ENCODE measurements around the gene TMEM11. TPM values are rescaled to one million over a fixed set of nuclear protein-coding genes. Genes with fewer than 3 reads are reported as not detected.
A peak's percentile ranks its signal among the peaks of the same experiment; 100 is the strongest.

Gene TMEM11
- total RNA-seq, 3 donors from 2014 or later = 28.1 to 34.1 (median 33.1) TPM

DNA sequence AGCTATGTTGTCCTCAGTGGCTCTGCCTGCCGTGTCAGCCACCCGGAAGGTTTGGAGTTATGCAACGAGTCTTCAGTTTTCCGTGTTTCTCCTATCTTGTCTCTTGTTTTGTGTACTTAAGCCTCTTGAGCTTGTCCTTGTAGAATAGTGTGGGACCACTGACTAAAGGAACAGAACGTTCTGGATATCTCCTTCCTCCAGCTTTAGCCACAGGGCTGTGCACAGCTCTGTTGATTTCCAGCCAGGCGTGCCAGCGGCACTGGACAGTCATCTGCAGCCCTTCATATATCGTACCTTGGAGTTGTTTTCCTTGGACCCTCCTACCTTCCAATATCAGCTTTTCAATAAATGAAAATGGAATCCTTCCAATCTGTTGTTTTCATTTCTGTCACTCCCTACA, 39.8 kb downstream of the TMEM11 start:
- intact Hi-C loops (cut with DNase I; ENCODE audit: low total_unique reads) = no loop called here
- H3K36me3 ChIP-seq = peaks cover 5% of the 10 kb centered on the region
- H3K9me3 ChIP-seq = no peaks in the 10 kb centered on the region
- H3K27me3 ChIP-seq = no peaks in the 10 kb centered on the region
- H3K27ac ChIP-seq = peak overlapping the region in 1 of 2 donors; percentile 25
- H3K4me3 ChIP-seq = no peak overlapping the region
- TF ChIP-seq, protein P1, sequence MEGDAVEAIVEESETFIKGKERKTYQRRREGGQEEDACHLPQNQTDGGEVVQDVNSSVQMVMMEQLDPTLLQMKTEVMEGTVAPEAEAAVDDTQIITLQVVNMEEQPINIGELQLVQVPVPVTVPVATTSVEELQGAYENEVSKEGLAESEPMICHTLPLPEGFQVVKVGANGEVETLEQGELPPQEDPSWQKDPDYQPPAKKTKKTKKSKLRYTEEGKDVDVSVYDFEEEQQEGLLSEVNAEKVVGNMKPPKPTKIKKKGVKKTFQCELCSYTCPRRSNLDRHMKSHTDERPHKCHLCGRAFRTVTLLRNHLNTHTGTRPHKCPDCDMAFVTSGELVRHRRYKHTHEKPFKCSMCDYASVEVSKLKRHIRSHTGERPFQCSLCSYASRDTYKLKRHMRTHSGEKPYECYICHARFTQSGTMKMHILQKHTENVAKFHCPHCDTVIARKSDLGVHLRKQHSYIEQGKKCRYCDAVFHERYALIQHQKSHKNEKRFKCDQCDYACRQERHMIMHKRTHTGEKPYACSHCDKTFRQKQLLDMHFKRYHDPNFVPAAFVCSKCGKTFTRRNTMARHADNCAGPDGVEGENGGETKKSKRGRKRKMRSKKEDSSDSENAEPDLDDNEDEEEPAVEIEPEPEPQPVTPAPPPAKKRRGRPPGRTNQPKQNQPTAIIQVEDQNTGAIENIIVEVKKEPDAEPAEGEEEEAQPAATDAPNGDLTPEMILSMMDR (IDR thresholded peaks at IDR 0.05) = no peak
- TF ChIP-seq POLR2AphosphoS5 (IDR thresholded peaks at IDR 0.05) (no peak), POLR2A (IDR thresholded peaks at IDR 0.05) (no peak)
- H3K4me1 ChIP-seq = peaks cover 0 to 3% of the 10 kb centered on the region in 2 donors
- DNase-seq (ENCODE audit: low spot score in 2 of 2) = no peak

DNA sequence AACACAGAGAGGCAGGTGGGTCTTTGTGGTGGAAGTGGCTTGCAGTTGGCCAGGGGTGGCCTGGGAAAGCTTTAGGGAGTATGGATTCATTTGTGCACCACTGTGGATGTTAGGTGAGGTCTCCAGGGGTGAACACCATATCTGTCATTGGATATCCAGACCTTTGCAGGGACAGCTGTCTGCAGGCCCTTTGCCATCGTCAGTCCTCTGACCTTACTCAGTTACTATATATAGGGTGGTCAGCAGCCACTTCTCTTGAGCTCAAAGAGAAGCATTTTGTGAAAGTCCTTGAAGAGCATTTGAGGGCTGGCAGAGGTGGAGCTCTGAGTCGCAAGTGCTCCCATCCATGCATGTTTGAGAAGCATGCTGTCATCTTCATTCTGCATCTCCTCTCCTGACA, 40.4 kb downstream of the TMEM11 start:
- no peak for TF ChIP-seq POLR2A (IDR thresholded peaks at IDR 0.05)
- TF ChIP-seq POLR2AphosphoS5 (IDR thresholded peaks at IDR 0.05) = no peak
- TF ChIP-seq, protein P1 (IDR thresholded peaks at IDR 0.05) = no peak
- no peak for DNase-seq (ENCODE audit: low spot score in 2 of 2)
- Histone ChIP-seq H3K27ac (no peak overlapping the region), H3K4me1 (peaks cover 0 to 3% of the 10 kb centered on the region in 2 donors), H3K27me3 (no peaks in the 10 kb centered on the region), H3K36me3 (peaks cover 5% of the 10 kb centered on the region), H3K4me3 (no peak overlapping the region), H3K9me3 (no peaks in the 10 kb centered on the region)
- intact Hi-C loops (cut with DNase I; ENCODE audit: low total_unique reads) = no loop called here

- intact Hi-C loops (cut with DNase I; ENCODE audit: low total_unique reads) = no loop called here
- no peak overlapping the region for H3K4me3 ChIP-seq
- H3K9me3 ChIP-seq = no peaks in the 10 kb centered on the region
- TF ChIP-seq, protein P1 (IDR thresholded peaks at IDR 0.05) = no peak
- TF ChIP-seq POLR2A (IDR thresholded peaks at IDR 0.05) = no peak
- TF ChIP-seq POLR2AphosphoS5 (IDR thresholded peaks at IDR 0.05) = no peak
- H3K4me1 ChIP-seq = peaks cover 0 to 3% of the 10 kb centered on the region in 2 donors
- no peak for DNase-seq (ENCODE audit: low spot score in 2 of 2)
- H3K27ac ChIP-seq = no peak overlapping the region
- peaks cover 5% of the 10 kb centered on the region for H3K36me3 ChIP-seq
- H3K27me3 ChIP-seq = no peaks in the 10 kb centered on the region
Measured at GRCh38 chr17:21172846-21173245, 41.1 kb downstream of the TMEM11 start.

DNA sequence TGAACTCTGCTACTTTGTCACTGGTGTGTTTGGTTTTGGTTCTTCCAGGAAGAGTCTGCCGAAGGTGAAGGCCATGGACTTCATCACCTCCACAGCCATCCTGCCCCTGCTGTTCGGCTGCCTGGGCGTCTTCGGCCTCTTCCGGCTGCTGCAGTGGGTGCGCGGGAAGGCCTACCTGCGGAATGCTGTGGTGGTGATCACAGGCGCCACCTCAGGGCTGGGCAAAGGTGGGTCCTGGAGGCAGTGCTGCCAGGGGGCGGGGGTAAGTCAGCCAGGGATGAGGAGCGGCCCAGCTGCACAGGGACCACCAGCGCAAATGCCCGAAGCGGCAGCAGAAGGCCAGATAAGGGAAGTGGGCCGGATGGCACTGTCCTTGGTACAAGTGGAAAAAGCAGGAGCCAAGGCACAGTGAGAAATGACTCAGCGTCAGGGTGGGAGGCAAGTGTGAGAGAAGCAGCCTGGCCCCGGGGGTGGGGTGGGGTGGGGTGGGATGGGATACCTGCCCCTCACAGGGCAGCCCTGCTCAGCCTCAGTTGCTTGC, 41.9 kb downstream of the TMEM11 start:
- Histone ChIP-seq H3K36me3 (peaks cover 5% of the 10 kb centered on the region), H3K4me3 (no peak overlapping the region), H3K9me3 (no peaks in the 10 kb centered on the region), H3K27me3 (no peaks in the 10 kb centered on the region), H3K27ac (peak overlapping the region in 1 of 2 donors; percentile 64), H3K4me1 (peaks cover 0 to 3% of the 10 kb centered on the region in 2 donors)
- TF ChIP-seq, protein P1 (IDR thresholded peaks at IDR 0.05) = no peak
- no peak for TF ChIP-seq POLR2A (IDR thresholded peaks at IDR 0.05)
- no peak for TF ChIP-seq POLR2AphosphoS5 (IDR thresholded peaks at IDR 0.05)
- intact Hi-C loops (cut with DNase I; ENCODE audit: low total_unique reads) = no loop called here
- no peak for DNase-seq (ENCODE audit: low spot score in 2 of 2)

GRCh38 chr17:21171309-21171922, 42.5 kb downstream of the TMEM11 start:
- H3K4me1 ChIP-seq = peaks cover 0 to 3% of the 10 kb centered on the region in 2 donors
- DNase-seq (ENCODE audit: low spot score in 2 of 2) = no peak
- H3K4me3 ChIP-seq = no peak overlapping the region
- H3K36me3 ChIP-seq = peaks cover 5% of the 10 kb centered on the region
- peak overlapping the region in 1 of 2 donors; percentile 64 for H3K27ac ChIP-seq
- no peaks in the 10 kb centered on the region for H3K9me3 ChIP-seq
- intact Hi-C loops (cut with DNase I; ENCODE audit: low total_unique reads) = no loop called here
- H3K27me3 ChIP-seq = no peaks in the 10 kb centered on the region
- TF ChIP-seq, protein P1 (IDR thresholded peaks at IDR 0.05) = no peak
- TF ChIP-seq POLR2AphosphoS5 (IDR thresholded peaks at IDR 0.05) = no peak
- no peak for TF ChIP-seq POLR2A (IDR thresholded peaks at IDR 0.05)
